ENCODE data around the gene NPR2. TPM values are rescaled to one million over a fixed set of nuclear protein-coding genes. Genes with fewer than 3 reads are reported as not detected.

Gene NPR2
- total RNA-seq, 1 donor from 2014 or later = 40.2 TPM

- Mint-ChIP-seq H3K9me3 (ENCODE audit: low read depth) (no peaks in the 10 kb centered on the region), H3K4me1 (ENCODE audit: low read depth) (peaks cover 26% of the 10 kb centered on the region), H3K36me3 (ENCODE audit: low read depth) (peaks cover 11% of the 10 kb centered on the region), H3K27me3 (ENCODE audit: low read depth) (no peaks in the 10 kb centered on the region), H3K4me3 (ENCODE audit: unreplicated experiment) (no peak overlapping the region), H3K27ac (ENCODE audit: unreplicated experiment) (no peak overlapping the region)
- no peak for DNase-seq (ENCODE audit: low spot score)
- no peak for TF ChIP-seq CTCF (IDR thresholded peaks at IDR 0.05)
Observed at GRCh38 chr9:35810122-35810521, 18.7 kb downstream of the NPR2 start.

- DNase-seq (ENCODE audit: low spot score) = no peak
- Mint-ChIP-seq H3K4me3 (ENCODE audit: unreplicated experiment) (peak overlapping the region; percentile 81), H3K4me1 (ENCODE audit: low read depth) (peaks cover 32% of the 10 kb centered on the region), H3K36me3 (ENCODE audit: low read depth) (peaks cover 6% of the 10 kb centered on the region), H3K9me3 (ENCODE audit: low read depth) (no peaks in the 10 kb centered on the region), H3K27me3 (ENCODE audit: low read depth) (no peaks in the 10 kb centered on the region), H3K27ac (ENCODE audit: unreplicated experiment) (peak overlapping the region; percentile 85)
- no peak for TF ChIP-seq CTCF (IDR thresholded peaks at IDR 0.05)
Observed at GRCh38 chr9:35811381-35812024, 20.1 kb downstream of the NPR2 start.

- Mint-ChIP-seq H3K4me1 (ENCODE audit: low read depth) (peaks cover 32% of the 10 kb centered on the region), H3K27ac (ENCODE audit: unreplicated experiment) (peak within 1 kb of the TSS; percentile 85), H3K9me3 (ENCODE audit: low read depth) (no peaks in the 10 kb centered on the region), H3K36me3 (ENCODE audit: low read depth) (peaks cover 2% of the 10 kb centered on the region), H3K27me3 (ENCODE audit: low read depth) (no peaks in the 10 kb centered on the region), H3K4me3 (ENCODE audit: unreplicated experiment) (peak within 1 kb of the TSS; percentile 81)
- peak; percentile 98 for DNase-seq (ENCODE audit: low spot score)
- TF ChIP-seq CTCF (IDR thresholded peaks at IDR 0.05) = no peak
Observed at GRCh38 chr9:35812025-35812602, 20.7 kb downstream of the NPR2 start, which contains the start of gene SPAG8. TSS of gene SPAG8 (minus strand) at chr9:35812262. CDS start at chr9:35812147, 115 bp downstream.

- DNase-seq (ENCODE audit: low spot score) = peak; percentile 39
- peak; percentile 65 for TF ChIP-seq CTCF (IDR thresholded peaks at IDR 0.05)
- Mint-ChIP-seq H3K4me3 (ENCODE audit: unreplicated experiment) (peak overlapping the region; percentile 41), H3K9me3 (ENCODE audit: low read depth) (no peaks in the 10 kb centered on the region), H3K4me1 (ENCODE audit: low read depth) (peaks cover 32% of the 10 kb centered on the region), H3K27ac (ENCODE audit: unreplicated experiment) (no peak overlapping the region), H3K36me3 (ENCODE audit: low read depth) (no peaks in the 10 kb centered on the region), H3K27me3 (ENCODE audit: low read depth) (no peaks in the 10 kb centered on the region)
Observed at GRCh38 chr9:35813434-35814105, 22.2 kb downstream of the NPR2 start.

GRCh38 chr9:35814106-35814840 is 22.9 kb downstream of the NPR2 start:
- no peaks in the 10 kb centered on the region for H3K36me3 Mint-ChIP-seq (ENCODE audit: low read depth)
- no peaks in the 10 kb centered on the region for H3K27me3 Mint-ChIP-seq (ENCODE audit: low read depth)
- TF ChIP-seq CTCF (IDR thresholded peaks at IDR 0.05) = peak; percentile 70
- H3K4me3 Mint-ChIP-seq (ENCODE audit: unreplicated experiment) = peak overlapping the region; percentile 84
- H3K9me3 Mint-ChIP-seq (ENCODE audit: low read depth) = no peaks in the 10 kb centered on the region
- peaks cover 32% of the 10 kb centered on the region for H3K4me1 Mint-ChIP-seq (ENCODE audit: low read depth)
- H3K27ac Mint-ChIP-seq (ENCODE audit: unreplicated experiment) = peak overlapping the region; percentile 88
- DNase-seq (ENCODE audit: low spot score) = no peak

Data from chondrocyte (in vitro differentiated cells).